ENCODE measurements around the gene BRAF. TPM values are rescaled to one million over a fixed set of nuclear protein-coding genes. Genes with fewer than 3 reads are reported as not detected.
A peak's percentile ranks its signal among the peaks of the same experiment; 100 is the strongest.
"Not testable (repeated sequence)": the region's sequence is repeated elsewhere in the genome, so short reads cannot be mapped to it uniquely, and the experiment has no call there.

The BRAF gene
- total RNA-seq, 1 experiment from 2014 or later = 6.5 TPM

- peak; percentile 40 for DNase-seq (ENCODE audit: low read depth)
- in situ Hi-C loops (cut with HindIII; ENCODE audit: low pct_unique_long_range_greater_than_20kb, low sequenced_read_pairs) = no loop called here
Observed at GRCh38 chr7:140923358-140924006, 1.2 kb downstream of the BRAF start.

- in situ Hi-C loops (cut with HindIII; ENCODE audit: low pct_unique_long_range_greater_than_20kb, low sequenced_read_pairs) = no loop called here
Observed at GRCh38 chr7:140922741-140923345, 1.9 kb downstream of the BRAF start.

GRCh38 chr7:140920745-140921144 is 4.0 kb downstream of the BRAF start:
- in situ Hi-C loops (cut with HindIII; ENCODE audit: low pct_unique_long_range_greater_than_20kb, low sequenced_read_pairs) = no loop called here
- no peak for DNase-seq (ENCODE audit: low read depth)

More at GRCh38 chr7:140922741-140923345, 1.9 kb downstream of the BRAF start:
- no peak for DNase-seq (ENCODE audit: low read depth)

GRCh38 chr7:140918236-140918635 is 6.5 kb downstream of the BRAF start:
- in situ Hi-C loops (cut with HindIII; ENCODE audit: low pct_unique_long_range_greater_than_20kb, low sequenced_read_pairs) = no loop called here
- no peak for DNase-seq (ENCODE audit: low read depth)

GRCh38 chr7:140917258-140917657 is 7.5 kb downstream of the BRAF start:
- DNase-seq (ENCODE audit: low read depth) = no peak
- in situ Hi-C loops (cut with HindIII; ENCODE audit: low pct_unique_long_range_greater_than_20kb, low sequenced_read_pairs) = no loop called here

- in situ Hi-C loops (cut with HindIII; ENCODE audit: low pct_unique_long_range_greater_than_20kb, low sequenced_read_pairs) = no loop called here
- DNase-seq (ENCODE audit: low read depth) = no peak
Observed at GRCh38 chr7:140915935-140916555, 8.7 kb downstream of the BRAF start.

- in situ Hi-C loops (cut with HindIII; ENCODE audit: low pct_unique_long_range_greater_than_20kb, low sequenced_read_pairs) = no loop called here
- DNase-seq (ENCODE audit: low read depth) = no peak
Observed at GRCh38 chr7:140914083-140914482, 10.6 kb downstream of the BRAF start.

GRCh38 chr7:140913596-140913928 is 11.2 kb downstream of the BRAF start:
- DNase-seq (ENCODE audit: low read depth); in situ Hi-C loops (cut with HindIII; ENCODE audit: low pct_unique_long_range_greater_than_20kb, low sequenced_read_pairs): not testable (repeated sequence)

- no peak for DNase-seq (ENCODE audit: low read depth)
Observed at GRCh38 chr7:140911746-140912145, 13.0 kb downstream of the BRAF start.

GRCh38 chr7:140909476-140910161 is 15.1 kb downstream of the BRAF start:
- in situ Hi-C loops (cut with HindIII; ENCODE audit: low pct_unique_long_range_greater_than_20kb, low sequenced_read_pairs) = no loop called here

More at GRCh38 chr7:140911746-140912145, 13.0 kb downstream of the BRAF start:
- in situ Hi-C loops (cut with HindIII; ENCODE audit: low pct_unique_long_range_greater_than_20kb, low sequenced_read_pairs) = no loop called here

GRCh38 chr7:140908361-140908760 is 16.4 kb downstream of the BRAF start:
- DNase-seq (ENCODE audit: low read depth) = no peak
- in situ Hi-C loops (cut with HindIII; ENCODE audit: low pct_unique_long_range_greater_than_20kb, low sequenced_read_pairs) = no loop called here

More at GRCh38 chr7:140909476-140910161, 15.1 kb downstream of the BRAF start:
- DNase-seq (ENCODE audit: low read depth) = no peak

- in situ Hi-C loops (cut with HindIII; ENCODE audit: low pct_unique_long_range_greater_than_20kb, low sequenced_read_pairs) = no loop called here
- no peak for DNase-seq (ENCODE audit: low read depth)
Observed at GRCh38 chr7:140903741-140904480, 20.8 kb downstream of the BRAF start.

GRCh38 chr7:140902303-140902953 is 22.3 kb downstream of the BRAF start:
- in situ Hi-C loops (cut with HindIII; ENCODE audit: low pct_unique_long_range_greater_than_20kb, low sequenced_read_pairs) = no loop called here
- DNase-seq (ENCODE audit: low read depth) = no peak

GRCh38 chr7:140901941-140902302 is 22.8 kb downstream of the BRAF start:
- DNase-seq (ENCODE audit: low read depth) = no peak
- in situ Hi-C loops (cut with HindIII; ENCODE audit: low pct_unique_long_range_greater_than_20kb, low sequenced_read_pairs) = no loop called here

- in situ Hi-C loops (cut with HindIII; ENCODE audit: low pct_unique_long_range_greater_than_20kb, low sequenced_read_pairs) = no loop called here
- DNase-seq (ENCODE audit: low read depth) = no peak
Observed at GRCh38 chr7:140899883-140900282, 24.8 kb downstream of the BRAF start.

- DNase-seq (ENCODE audit: low read depth) = no peak
- in situ Hi-C loops (cut with HindIII; ENCODE audit: low pct_unique_long_range_greater_than_20kb, low sequenced_read_pairs) = no loop called here
Observed at GRCh38 chr7:140898786-140899536, 25.8 kb downstream of the BRAF start.

- in situ Hi-C loops (cut with HindIII; ENCODE audit: low pct_unique_long_range_greater_than_20kb, low sequenced_read_pairs) = no loop called here
- DNase-seq (ENCODE audit: low read depth) = no peak
Observed at GRCh38 chr7:140896996-140897395, 27.7 kb downstream of the BRAF start.
